GM23338 (cell line): ENCODE results near the gene KCNMA1. TPM values are rescaled to one million over a fixed set of nuclear protein-coding genes. Genes with fewer than 3 reads are reported as not detected.

Source experiments
- ATAC-seq: fragments of 200-7000 bp; cut with Tn5 transposase; 3 replicates; pipeline ENCODE4 v1.9.1; 2020
- DNase-seq: peaks from one replicate; pipeline ENCODE4 v3.0.0-alpha.2; 2015; ENCODE audit warnings: low spot score
- H2AFZ ChIP-seq: fragments of 200-600 bp; sonication (generic); 2 replicates; pipeline ENCODE4 v1.8.0; 2016; ENCODE audit warnings: antibody characterized with exemption, mild to moderate bottlenecking, moderate library complexity
- H3F3A ChIP-seq: fragments of 200-600 bp; sonication (generic); replicated peaks from 2 replicates; pipeline ENCODE4 v1.8.0; 2017; ENCODE audit warnings: antibody characterized with exemption, mixed run types, low read depth
- H3K27ac ChIP-seq: fragments of 200-600 bp; sonication (generic); 2 replicates; pipeline ENCODE4 v1.6.1; 2016; ENCODE audit warnings: low read depth
- H3K27me3 ChIP-seq: fragments of 200-600 bp; sonication (generic); 2 replicates; pipeline ENCODE4 v1.8.0; 2016; ENCODE audit warnings: mild to moderate bottlenecking, mixed run types, moderate library complexity; ENCODE audit not compliant: insufficient read depth
- H3K36me3 ChIP-seq: fragments of 200-600 bp; sonication (generic); 2 replicates; pipeline ENCODE4 v1.8.0; 2016; ENCODE audit warnings: mild to moderate bottlenecking; ENCODE audit not compliant: insufficient read depth
- H3K4me1 ChIP-seq: fragments of 200-600 bp; sonication (generic); 2 replicates; pipeline ENCODE4 v1.8.0; 2016; ENCODE audit warnings: mild to moderate bottlenecking, moderate library complexity; ENCODE audit not compliant: insufficient read depth
- H3K4me2 ChIP-seq: fragments of 200-600 bp; sonication (generic); 2 replicates; pipeline ENCODE4 v1.7.1; 2017; ENCODE audit warnings: mixed run types
- H3K4me3 ChIP-seq: fragments of 200-600 bp; sonication (generic); 2 replicates; pipeline ENCODE4 v1.6.1; 2016; ENCODE audit warnings: mixed run types
- H3K79me2 ChIP-seq: fragments of 200-600 bp; sonication (generic); replicated peaks from 2 replicates; pipeline ENCODE4 v1.8.0; 2017; ENCODE audit warnings: mild to moderate bottlenecking; ENCODE audit not compliant: insufficient read depth
- H3K9me2 ChIP-seq: fragments of 200-600 bp; sonication (generic); 2 replicates; pipeline ENCODE4 v1.8.0; 2017; ENCODE audit not compliant: insufficient read depth
- H4K20me1 ChIP-seq: fragments of 200-600 bp; sonication (generic); replicated peaks from 2 replicates; pipeline ENCODE4 v1.8.0; 2017; ENCODE audit warnings: mild to moderate bottlenecking; ENCODE audit not compliant: insufficient read depth
- H3K27ac Mint-ChIP-seq: 2 replicates; pipeline ENCODE4 v1.8.0; 2020; ENCODE audit warnings: inconsistent platforms, mild to moderate bottlenecking, moderate library complexity, mixed read lengths
- H3K27me3 Mint-ChIP-seq: 3 replicates; pipeline ENCODE4 v1.8.0; 2022; ENCODE audit warnings: low read depth, mild to moderate bottlenecking, moderate library complexity, mixed read lengths, inconsistent platforms; ENCODE audit not compliant: insufficient read depth, poor library complexity
- H3K36me3 Mint-ChIP-seq: 3 replicates; pipeline ENCODE4 v1.8.0; 2021; ENCODE audit warnings: low read depth, mild to moderate bottlenecking, inconsistent platforms, moderate library complexity, mixed read lengths
- H3K4me1 Mint-ChIP-seq: 3 replicates; pipeline ENCODE4 v1.8.0; 2020; ENCODE audit warnings: mild to moderate bottlenecking, inconsistent platforms, mixed read lengths
- H3K4me3 Mint-ChIP-seq: 3 replicates; pipeline ENCODE4 v1.8.0; 2021; ENCODE audit warnings: moderate library complexity, mild to moderate bottlenecking, inconsistent platforms, mixed read lengths
- H3K9me3 Mint-ChIP-seq: 3 replicates; pipeline ENCODE4 v1.8.0; 2020; ENCODE audit warnings: moderate library complexity, mild to moderate bottlenecking, inconsistent platforms, mixed read lengths
- CREB1 ChIP-seq: fragments of 250-450 bp; sonication (Bioruptor Pico); IDR thresholded peaks from 2 replicates; pipeline ENCODE4 v1.5.0; 2020; ENCODE audit warnings: low read depth, mild to moderate bottlenecking, moderate library complexity
- ETS1 ChIP-seq: IDR thresholded peaks from 2 replicates; pipeline ENCODE4 v1.6.1; 2016; ENCODE audit warnings: antibody characterized with exemption
- EZH2 ChIP-seq: fragments of 200-600 bp; sonication (generic); IDR thresholded peaks from one replicate; pipeline ENCODE4 v1.8.0; 2017; ENCODE audit warnings: antibody characterized with exemption, mild to moderate bottlenecking, low read depth; ENCODE audit not compliant: unreplicated experiment
- EZH2phosphoT487 ChIP-seq: fragments of 200-600 bp; sonication (generic); IDR thresholded peaks from one replicate; pipeline ENCODE4 v1.8.1; 2018; ENCODE audit warnings: antibody characterized with exemption; ENCODE audit not compliant: unreplicated experiment
- JUNB ChIP-seq: IDR thresholded peaks from one replicate; pipeline ENCODE4 v1.6.1; 2016; ENCODE audit warnings: antibody characterized with exemption; ENCODE audit not compliant: unreplicated experiment
- NANOG ChIP-seq: IDR thresholded peaks from 2 replicates; pipeline ENCODE4 v1.6.1; 2016; ENCODE audit warnings: antibody characterized with exemption, borderline replicate concordance
- POLR2AphosphoS5 ChIP-seq: IDR thresholded peaks from 2 replicates; pipeline ENCODE4 v1.6.1; 2016; ENCODE audit warnings: antibody characterized with exemption, low read depth
- REST ChIP-seq: IDR thresholded peaks from one replicate; pipeline ENCODE4 v1.6.1; 2018; ENCODE audit warnings: antibody characterized with exemption; ENCODE audit not compliant: unreplicated experiment
- STAT1 ChIP-seq: IDR thresholded peaks from one replicate; pipeline ENCODE4 v1.6.1; 2016; ENCODE audit warnings: antibody characterized with exemption; ENCODE audit not compliant: unreplicated experiment
- ZNF331 ChIP-seq: fragments of 250-450 bp; sonication (Bioruptor Pico); IDR thresholded peaks from 2 replicates; pipeline ENCODE4 v1.5.0; 2020; ENCODE audit warnings: low read depth, mild to moderate bottlenecking, moderate library complexity
- ZNF462 ChIP-seq: fragments of 250-450 bp; sonication (Bioruptor Pico); IDR thresholded peaks from 2 replicates; pipeline ENCODE4 v1.5.0; 2020; ENCODE audit warnings: mild to moderate bottlenecking, moderate library complexity
- polyA plus RNA-seq: library from polyadenylated mRNA; unstranded; fragments of >200 nt; fragmentation: Nextera tagmentation; extraction: Ambion mirVana; gene quantifications from 2 replicates; pipeline ENCODE4 v1.2.1, GENCODE V29; 2016
- total RNA-seq: library from RNA; depleted of rRNA; stranded (reverse); fragments of >200 nt; shearing (Covaris generic); gene quantifications from 2 replicates; pipeline ENCODE4 v1.2.3, GENCODE V29; 2014

KCNMA1 gene
- total and polyA plus RNA-seq, 2 experiments from 2014 or later = 8.2 to 9.0 TPM

- no peak for TF ChIP-seq ZNF331 (CRISPR knock-in tag)
- TF ChIP-seq NANOG = no peak
- TF ChIP-seq EZH2phosphoT487 = no peak
- no peak for TF ChIP-seq ETS1
- TF ChIP-seq ZNF462 (CRISPR knock-in tag) = no peak
- no peak for TF ChIP-seq JUNB
- no peak for TF ChIP-seq EZH2
- no peak for TF ChIP-seq CREB1 (CRISPR knock-in tag)
- TF ChIP-seq POLR2AphosphoS5 = no peak
- no peak for TF ChIP-seq STAT1
- no peak for TF ChIP-seq REST
- peaks cover 12% of the 10 kb centered on the region for H3K4me1 Mint-ChIP-seq
- H2AFZ ChIP-seq = no peak overlapping the region
- no peaks in the 10 kb centered on the region for H4K20me1 ChIP-seq
- DNase-seq (no peak), ATAC-seq (no peak)
- no peak overlapping the region for H3K4me3 Mint-ChIP-seq
- peaks cover 2% of the 10 kb centered on the region; the same call in 1 of the 3 replicates for H3K36me3 Mint-ChIP-seq
- H3K27ac ChIP-seq = no peak overlapping the region
- H3F3A ChIP-seq = no peaks in the 10 kb centered on the region
- H3K4me2 ChIP-seq = no peak overlapping the region
- no peak overlapping the region for H3K27ac Mint-ChIP-seq
- H3K79me2 ChIP-seq = no peaks in the 10 kb centered on the region; the same call in 1 of the 2 replicates
- H3K4me3 ChIP-seq = no peak overlapping the region
- H3K27me3 ChIP-seq = no peaks in the 10 kb centered on the region
- H3K9me3 Mint-ChIP-seq = no peaks in the 10 kb centered on the region
- H3K36me3 ChIP-seq = no peaks in the 10 kb centered on the region; the same call in 1 of the 2 replicates
- 0 out of 2 replicates have a peak, but pooled peaks cover 7% of the 10 kb centered on the region for H3K4me1 ChIP-seq
- H3K9me2 ChIP-seq = no peaks in the 10 kb centered on the region
- peaks cover 2% of the 10 kb centered on the region for H3K27me3 Mint-ChIP-seq
Measured at GRCh38 chr10:77591238-77591880, 46.2 kb downstream of the KCNMA1 start.
